T-helper 9 cell (primary cell): ENCODE results near the gene JPH4.

ENCODE experiments used
- DNase-seq: peaks from one replicate; pipeline ENCODE4 v3.0.0-alpha.2; 2020

The JPH4 gene

GRCh38 chr14:23577710-23578392 lies 739 bp downstream of the JPH4 start:
- no peak for DNase-seq

DNA sequence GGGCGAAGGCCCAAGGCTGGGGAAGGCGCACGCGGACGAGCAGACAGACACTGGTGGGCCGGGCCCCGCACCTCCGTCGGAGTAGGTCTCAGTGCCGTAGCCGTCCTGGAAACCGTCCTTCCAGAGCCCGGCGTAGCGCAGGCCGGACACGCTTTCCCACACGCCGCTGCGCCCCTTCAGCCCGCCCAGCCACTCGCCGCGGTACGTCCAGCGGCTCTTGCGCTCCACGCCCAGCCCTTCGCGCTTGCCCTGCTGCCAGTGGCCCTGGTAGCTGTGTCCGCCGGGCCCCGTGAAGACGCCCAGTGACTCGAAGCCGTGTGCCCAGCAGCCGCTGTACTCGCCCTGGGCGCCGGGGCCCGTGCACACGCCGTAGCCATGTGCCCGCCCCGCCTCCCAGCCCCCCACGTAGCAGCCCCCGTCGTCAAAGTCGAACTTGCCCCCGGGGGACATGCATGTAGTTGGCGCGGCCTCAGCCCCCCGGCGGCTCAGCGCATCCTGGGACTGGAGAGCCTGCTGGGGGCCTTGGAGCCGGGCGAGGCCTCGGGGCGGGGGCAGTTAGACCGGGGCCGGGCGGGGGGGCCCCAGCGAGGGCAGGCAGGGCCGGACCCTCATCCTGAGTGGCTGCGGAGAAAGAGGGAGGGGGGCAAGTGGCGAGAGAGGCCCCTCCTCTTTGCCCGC lies 1.4 kb downstream of the JPH4 start:
- DNase-seq, result no peak

- no peak for DNase-seq
These were observed 5.1 kb downstream of the JPH4 start for GRCh38 chr14:23573384-23574015.

GRCh38 chr14:23572836-23573235 lies 5.8 kb downstream of the JPH4 start:
- no peak for DNase-seq

DNA sequence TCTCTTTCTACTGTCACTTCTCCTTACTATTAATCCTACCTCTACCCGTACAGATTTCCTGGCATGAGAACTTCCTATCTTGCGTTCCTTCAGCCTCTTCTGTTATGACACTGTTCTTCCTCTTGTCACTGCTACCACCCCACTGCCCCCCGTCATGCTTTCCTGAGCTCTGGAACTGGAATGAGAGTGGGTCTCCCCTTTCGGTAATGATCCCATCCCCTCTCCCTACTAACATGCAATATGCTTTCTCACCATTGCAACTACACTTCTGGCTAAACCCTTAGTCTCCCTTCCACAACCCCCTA lies 6.1 kb downstream of the JPH4 start:
- DNase-seq, result no peak

DNA sequence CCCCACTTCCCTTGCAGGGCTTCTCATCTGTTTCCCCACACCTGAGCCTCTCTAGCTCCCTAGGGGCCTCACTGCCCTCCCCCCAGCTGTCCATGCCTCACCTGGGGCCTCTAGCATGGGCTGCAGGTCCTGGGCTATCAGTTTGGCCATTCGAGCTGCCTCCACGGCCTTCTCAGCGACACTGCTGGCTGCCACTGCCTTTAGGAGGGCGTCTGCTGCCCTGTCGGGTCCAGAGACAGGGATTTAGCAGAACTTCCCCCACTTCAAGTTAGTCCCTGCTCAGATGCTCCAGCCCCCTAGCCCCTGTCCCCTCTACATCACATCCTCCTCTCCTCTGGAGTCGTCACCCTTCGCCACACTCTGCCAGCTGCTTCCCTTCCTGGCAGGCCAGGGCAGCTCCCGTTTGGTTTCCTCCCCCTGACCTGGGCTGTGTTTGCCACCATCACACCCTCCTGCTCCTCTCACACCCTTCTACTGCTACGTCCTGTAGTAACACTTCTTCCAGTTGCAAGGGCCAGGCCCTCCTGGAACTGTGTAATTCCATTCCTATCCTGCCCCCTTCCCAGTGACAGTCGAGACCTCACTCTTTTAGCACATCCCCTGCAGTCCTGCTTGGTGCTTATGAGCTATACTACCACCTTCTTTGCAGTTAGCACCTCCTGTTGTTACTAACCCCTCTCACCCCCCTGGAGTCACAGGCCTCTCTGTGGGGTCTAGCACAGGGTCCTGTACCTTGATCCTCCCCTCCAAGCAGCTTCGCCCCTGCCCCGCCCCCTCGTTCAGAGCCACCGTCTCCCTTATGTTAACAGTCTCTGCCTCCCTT lies 6.7 kb downstream of the JPH4 start:
- no peak for DNase-seq

GRCh38 chr14:23570806-23571483 lies 7.6 kb downstream of the JPH4 start:
- DNase-seq, result no peak

DNA sequence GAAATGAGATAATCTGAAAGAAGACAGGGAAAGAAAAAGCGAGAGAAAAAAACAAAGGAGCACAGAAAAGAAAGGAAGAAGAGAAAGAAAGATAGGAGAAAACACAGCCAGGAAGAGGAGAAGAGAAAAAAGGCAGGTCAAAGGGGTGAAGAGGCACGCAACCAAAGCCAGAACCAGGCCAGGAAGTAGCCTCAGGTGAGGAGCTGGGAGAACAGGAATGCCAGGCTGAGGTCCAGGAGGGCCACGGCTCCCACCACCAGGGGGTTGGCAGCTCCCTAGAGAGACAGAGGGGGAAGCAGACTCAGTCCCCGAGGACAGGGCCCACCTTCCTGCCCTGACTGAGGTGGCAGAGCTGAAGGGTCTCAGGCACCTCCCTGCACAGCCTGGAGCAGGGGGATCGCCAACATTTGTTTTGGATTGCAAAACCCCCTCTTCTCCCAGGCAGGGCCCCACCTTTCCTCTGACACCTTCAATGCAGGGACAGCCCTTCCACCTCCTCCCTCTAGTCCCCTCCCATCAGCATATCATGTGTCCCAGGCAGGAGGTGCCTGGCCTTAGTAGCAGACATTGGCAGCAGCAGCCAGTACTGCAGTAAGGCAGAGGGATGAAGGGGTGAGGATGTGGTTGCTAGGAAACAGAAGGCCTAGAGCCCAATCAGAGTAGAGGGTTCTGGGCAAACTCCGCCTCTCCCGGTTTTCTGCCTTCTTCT lies 9.0 kb downstream of the JPH4 start:
- DNase-seq, result no peak

GRCh38 chr14:23568600-23569331 lies 9.8 kb downstream of the JPH4 start:
- no peak for DNase-seq

GRCh38 chr14:23568021-23568599 lies 10.5 kb downstream of the JPH4 start:
- DNase-seq, result no peak

DNA sequence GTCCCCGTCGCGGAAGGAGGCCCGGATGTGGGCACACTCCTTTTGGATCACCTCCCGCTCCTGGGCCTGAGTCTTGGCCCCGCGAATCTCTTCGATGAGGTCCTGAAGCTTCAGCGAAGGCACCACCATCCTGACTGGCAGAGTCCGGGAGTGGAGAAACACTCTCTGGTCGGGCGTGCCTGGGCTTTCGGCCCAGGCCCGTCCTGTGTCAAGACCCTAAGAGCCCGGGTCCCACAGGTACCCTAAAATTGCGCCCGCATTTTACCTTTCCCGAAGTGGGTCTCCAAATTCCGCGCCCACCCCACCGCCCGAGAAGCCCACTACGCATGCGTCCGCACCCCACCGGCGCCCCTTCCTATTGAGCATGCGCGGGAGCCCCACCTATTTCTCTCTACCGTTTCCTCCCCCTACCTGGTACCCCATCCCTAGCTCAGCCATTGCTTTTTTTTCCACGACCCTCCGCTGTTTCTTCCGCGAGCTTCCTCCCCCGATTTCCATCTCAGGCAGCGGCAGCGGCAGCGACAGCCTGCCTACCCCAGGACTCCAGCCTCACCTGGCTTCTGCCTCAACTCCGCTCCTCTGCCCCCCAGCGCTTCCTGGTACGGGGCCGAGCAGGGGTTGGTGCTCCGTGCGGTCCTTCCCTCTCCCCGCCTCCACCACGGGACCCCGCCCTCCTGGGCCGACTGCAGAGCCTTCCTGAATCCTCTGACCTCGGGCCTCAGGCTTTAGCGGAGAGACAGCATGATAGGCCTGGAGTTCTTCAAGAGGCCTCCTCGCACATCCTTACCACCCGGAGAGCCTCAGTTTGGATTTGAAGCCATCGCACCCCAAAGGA lies 11.2 kb downstream of the JPH4 start, which contains the start of gene AP1G2:
AP1G2 (minus strand) TSS at position 606 of the 835 bp plus-strand sequence; CDS start at position 129, 477 bp downstream.
- peak; percentile 74 for DNase-seq

GRCh38 chr14:23566778-23567185 lies 11.8 kb downstream of the JPH4 start:
- DNase-seq, result no peak

GRCh38 chr14:23566112-23566777 lies 12.3 kb downstream of the JPH4 start:
- no peak for DNase-seq

GRCh38 chr14:23565626-23566025 lies 13.0 kb downstream of the JPH4 start:
- DNase-seq, result no peak

DNA sequence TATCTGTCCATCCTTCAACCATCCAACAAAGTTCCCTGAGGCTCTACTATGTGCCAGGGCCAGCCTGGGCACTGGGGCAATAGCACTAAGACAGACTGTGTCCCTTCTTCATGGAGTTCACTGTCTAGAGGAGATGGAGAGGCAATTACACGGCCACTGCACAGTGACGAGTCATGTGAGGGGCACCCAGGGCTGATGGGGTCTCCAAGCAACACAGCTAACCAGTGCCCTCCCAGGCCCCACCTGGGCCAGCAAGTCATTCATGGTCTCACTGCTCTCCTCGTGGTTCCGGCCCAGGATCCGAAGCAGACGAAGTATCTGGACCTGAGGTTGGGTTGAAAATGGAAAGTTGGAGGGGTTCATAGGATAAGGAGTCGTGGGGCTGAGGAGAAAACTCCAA lies 13.7 kb downstream of the JPH4 start:
- DNase-seq, result no peak

- no peak for DNase-seq
These were observed 14.3 kb downstream of the JPH4 start for GRCh38 chr14:23564181-23564812.

DNA sequence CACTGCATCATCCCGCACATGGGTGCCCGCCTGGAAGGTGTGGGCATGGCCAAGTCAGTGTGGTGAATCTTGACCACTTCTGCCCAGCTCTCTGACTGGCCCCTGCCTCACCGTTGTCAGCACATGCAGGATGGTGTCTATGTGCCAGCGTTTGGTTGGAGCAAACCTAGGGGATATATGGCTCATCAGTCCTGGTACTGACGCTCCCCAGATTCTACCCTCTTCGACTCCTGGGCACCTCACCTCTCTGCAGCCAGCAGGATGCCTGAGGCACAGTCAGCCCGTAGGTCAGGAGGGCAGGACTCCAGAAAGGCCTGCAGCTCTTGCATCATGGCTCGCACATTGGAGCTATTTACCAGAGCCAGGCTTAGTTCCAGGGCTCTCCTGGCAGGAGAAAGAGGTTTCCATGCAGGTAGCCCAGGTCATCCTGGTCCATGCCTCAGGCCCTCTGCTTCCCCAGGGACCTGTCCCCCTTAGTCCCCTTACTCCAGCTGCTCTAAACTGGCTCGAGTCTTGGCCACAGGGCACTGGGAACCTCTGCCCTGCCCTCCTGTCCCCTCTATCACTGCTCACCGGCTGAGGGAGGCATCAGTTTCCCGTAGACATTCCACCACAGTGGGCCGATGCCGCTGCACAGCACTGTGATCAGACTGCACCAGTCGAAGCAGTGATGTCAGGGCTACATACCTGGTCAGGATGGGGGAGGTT lies 15.0 kb downstream of the JPH4 start:
- no peak for DNase-seq

DNA sequence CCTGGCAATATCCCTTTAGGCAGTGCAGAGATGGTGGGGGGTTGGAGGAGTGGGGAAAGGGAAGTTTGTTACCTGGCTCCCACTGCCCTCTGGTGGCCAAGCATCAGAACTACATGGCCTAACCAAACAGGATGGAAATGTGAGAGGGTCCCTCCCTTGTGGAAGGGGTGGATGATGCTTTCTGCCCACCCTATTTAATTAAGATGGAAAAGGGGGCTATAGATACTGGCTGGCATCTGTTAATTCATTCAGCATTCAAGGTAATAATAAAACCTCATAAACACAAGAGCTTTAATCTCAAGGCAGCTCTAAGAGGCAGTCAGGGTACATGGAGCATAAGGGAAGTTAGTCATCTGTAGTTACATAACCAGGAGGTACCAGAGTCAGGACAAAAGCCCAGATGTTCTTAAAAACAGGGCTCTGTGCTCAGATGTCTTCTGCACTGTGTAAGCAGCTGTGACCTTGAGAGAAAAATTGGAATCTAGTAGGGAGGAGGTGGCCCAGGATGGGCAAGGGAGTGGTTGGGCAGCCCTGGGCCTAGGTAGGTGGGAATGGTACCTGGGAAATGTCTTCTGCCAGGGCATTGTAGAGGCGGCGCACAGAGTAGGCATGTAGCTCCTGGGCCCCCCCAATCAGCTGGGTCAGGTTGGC lies 15.6 kb downstream of the JPH4 start:
- DNase-seq, result peak; percentile 55
